Right lobe of liver (tissue), 6 donors: ENCODE measurements around the gene MOB3A. TPM values are rescaled to one million over a fixed set of nuclear protein-coding genes. Genes with fewer than 3 reads are reported as not detected.
A peak's percentile ranks its signal among the peaks of the same experiment; 100 is the strongest.

ENCODE experiments used
- ATAC-seq, 4 donors: fragments of 200-7000 bp; cut with Tn5 transposase; one replicate each; pipeline ENCODE4 v1.9.1; 2020; ENCODE audit warnings: mild to moderate bottlenecking in 4 of 4, moderate library complexity in 4 of 4
- DNase-seq, 3 donors: peaks; one replicate each; pipeline ENCODE4 v3.0.0-alpha.2; 2020
- H3K27ac ChIP-seq, 3 donors: fragments of 200-600 bp; one replicate each; pipeline ENCODE4 v1.8.0; 2022
- H3K27me3 ChIP-seq, 2 donors: fragments of 200-600 bp; one replicate each; pipeline ENCODE4 v1.8.0; 2022
- H3K36me3 ChIP-seq, 4 donors: fragments of 200-600 bp; sonication (generic) in 1 of 4; one replicate each; pipeline versions ENCODE4 v1.5.1 to v1.8.0; 2017 to 2022; ENCODE audit warnings: control low read depth in 1 of 4
- H3K4me1 ChIP-seq, 4 donors: fragments of 200-600 bp; sonication (generic) in 1 of 4; one replicate each; pipeline versions ENCODE4 v1.5.1 to v1.8.0; 2017 to 2022; ENCODE audit warnings: control low read depth in 1 of 4
- H3K4me3 ChIP-seq, 3 donors: fragments of 200-600 bp; one replicate each; pipeline ENCODE4 v1.8.0; 2022
- H3K9me3 ChIP-seq, 4 donors: fragments of 200-600 bp; sonication (generic) in 1 of 4; one replicate each; pipeline versions ENCODE4 v1.5.1 to v1.8.0; 2017 to 2022; ENCODE audit warnings: control low read depth in 1 of 4
- CTCF ChIP-seq, 4 donors: fragments of 200-600 bp in 3 of 4; fragments of 450-650 bp in 1 of 4; IDR thresholded peaks; one replicate each; pipeline versions ENCODE4 v1.5.1 to v1.8.0; 2016 to 2022; ENCODE audit warnings: antibody characterized with exemption in 4 of 4, mild to moderate bottlenecking in 2 of 4
- POLR2A ChIP-seq: fragments of 450-650 bp; IDR thresholded peaks from one replicate; pipeline ENCODE4 v1.6.1; 2017; ENCODE audit warnings: antibody characterized with exemption, mild to moderate bottlenecking
- WGBS: methylation state at CpG from one replicate; pipeline ENCODE4 v1.1.6; 2018; ENCODE audit warnings: low coverage, low lambda C conversion rate; ENCODE audit not compliant: insufficient coverage; ENCODE audit errors: missing lambda C conversion rate; 5-methylcytosine and 5-hydroxymethylcytosine counted together
- intact Hi-C, 2 donors: fragments of 100-400 bp; cut with DNase I; formaldehyde crosslinking; loops; one replicate each; pipeline versions ENCODE4 v1.11.2 to v1.14.1; 2022
- total RNA-seq, 6 experiments: library from RNA; depleted of rRNA in 2 of 6; stranded (reverse); fragments of >200 nt in 2 of 6; fragmentation: NEBNext Ultra II Directional in 3 of 6; extraction: Animal tissue kit (Norgen Biotek cat#: 25700) in 3 of 6; gene quantifications; one replicate each; pipeline versions ENCODE4 v1.1.0 to v1.2.4, GENCODE V29; 2016 to 2023
- donor health status: DM: no; HTN: yes; CAD: no.
- donor health status: DM: no; HTN: no; CAD: no.
- donor health status: DM: no; HTN: no; CAD: no.
- donor health status: DM: no; HTN: yes; CAD: no.
- donor health status: DM: no; HTN: yes; CAD: no.

Gene MOB3A
- total RNA-seq, 6 experiments from 2014 or later: 8.3 to 13.8 (median 10.8) TPM

- ATAC-seq: peak; percentile 72 to 81 (median 76)
These were observed 36.5 kb downstream of the MOB3A start for GRCh38 chr19:2059422-2060201.

GRCh38 chr19:2058570-2059421 is 37.3 kb downstream of the MOB3A start:
- H3K9me3 ChIP-seq: no peaks in the 10 kb centered on the region
- H3K27me3 ChIP-seq: no peaks in the 10 kb centered on the region
- ATAC-seq (no peak), DNase-seq (no peak)
- H3K27ac ChIP-seq: peak overlapping the region; percentile 99 to 100 (median 100)
- TF ChIP-seq CTCF (IDR thresholded peaks at IDR 0.05) (no peak), POLR2A (no peak)
- WGBS: 68% methylated on average over 17 of the region's 27 CpGs
- H3K36me3 ChIP-seq: no peaks in the 10 kb centered on the region
- peaks cover 0 to 32% (median 14%) of the 10 kb centered on the region in 4 donors for H3K4me1 ChIP-seq
- no peak overlapping the region for H3K4me3 ChIP-seq
- intact Hi-C loops: no loop called here

More at GRCh38 chr19:2059422-2060201, 36.5 kb downstream of the MOB3A start:
- intact Hi-C loops: no loop called here
- Histone ChIP-seq H3K4me1 (peaks cover 0 to 26% (median 12%) of the 10 kb centered on the region in 4 donors), H3K4me3 (peak overlapping the region in 1 of 3 donors; percentile 69), H3K27me3 (no peaks in the 10 kb centered on the region), H3K36me3 (no peaks in the 10 kb centered on the region), H3K9me3 (no peaks in the 10 kb centered on the region), H3K27ac (peak overlapping the region; percentile 99 to 100 (median 100))
- WGBS: 34% methylated on average over 8 of the region's 24 CpGs
- no peak for TF ChIP-seq CTCF (IDR thresholded peaks at IDR 0.05)
- TF ChIP-seq POLR2A: peak; percentile 75
- DNase-seq: peak; percentile 91 to 97 (median 97)

DNA sequence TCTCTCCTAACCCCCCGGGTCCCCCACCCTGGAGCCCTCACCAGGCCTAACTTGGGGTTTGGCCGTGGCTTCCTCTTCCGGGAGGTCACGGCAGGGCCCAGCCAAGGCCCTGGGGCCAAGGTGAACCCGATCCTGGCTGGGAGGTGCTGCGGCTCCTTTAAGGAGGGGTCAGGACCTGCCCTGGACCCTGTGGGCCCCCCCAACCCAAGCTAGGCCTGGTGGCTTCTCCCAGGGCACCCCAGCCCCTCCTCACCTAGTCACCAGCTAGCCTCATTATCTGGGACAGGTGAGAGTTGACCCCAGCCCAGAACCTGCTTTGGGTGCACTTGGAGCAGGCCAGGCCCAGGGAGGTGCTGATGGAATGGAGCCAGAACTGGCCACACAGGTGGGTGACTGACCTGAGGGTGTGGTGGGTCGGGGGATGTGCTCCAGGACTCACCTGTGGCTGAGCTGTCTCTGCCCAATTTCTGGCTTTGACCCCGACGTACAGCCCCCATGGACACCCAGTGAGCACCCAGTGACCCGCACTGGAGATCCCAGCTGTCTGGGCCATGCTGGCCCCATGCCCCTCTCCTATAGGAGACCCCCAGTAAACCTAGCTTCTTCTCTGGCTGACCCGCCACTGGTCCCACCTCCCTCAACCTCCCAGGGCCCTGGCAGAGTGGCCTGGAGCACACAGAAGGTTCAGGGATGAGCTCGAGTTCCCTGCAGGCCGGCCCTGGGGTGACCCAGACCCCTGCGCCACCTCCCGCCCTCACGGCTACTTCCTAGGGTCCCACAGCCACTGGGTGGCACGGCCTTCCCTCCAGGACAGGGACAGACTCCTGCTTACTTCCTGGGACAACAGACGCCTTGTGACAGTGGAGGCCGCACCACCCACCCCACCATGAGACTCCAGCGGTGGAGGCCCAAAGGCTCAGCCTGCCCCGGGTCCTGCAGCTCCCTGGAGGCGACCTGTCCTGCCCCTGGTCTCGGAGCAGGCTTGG is 38.3 kb downstream of the MOB3A start:
- ATAC-seq (no peak), DNase-seq (peak in 2 of 3 donors; percentile 34 to 52)
- H3K27me3 ChIP-seq: no peaks in the 10 kb centered on the region
- no peak overlapping the region for H3K4me3 ChIP-seq
- no peaks in the 10 kb centered on the region for H3K36me3 ChIP-seq
- peak overlapping the region in 2 of 3 donors; percentile 29 to 100 for H3K27ac ChIP-seq
- intact Hi-C loops: no loop called here
- TF ChIP-seq CTCF (IDR thresholded peaks at IDR 0.05) (no peak), POLR2A (no peak)
- no CpG with 5 or more reads among the region's 23 CpGs for WGBS
- H3K4me1 ChIP-seq: peaks cover 0 to 42% (median 17%) of the 10 kb centered on the region in 4 donors
- H3K9me3 ChIP-seq: no peaks in the 10 kb centered on the region

- H3K27ac ChIP-seq: peak overlapping the region in 1 of 3 donors; percentile 29
- DNase-seq: peak in 1 of 3 donors; percentile 55
- H3K27me3 ChIP-seq: no peaks in the 10 kb centered on the region
- 53% methylated on average over 4 of the region's 5 CpGs for WGBS
- no peak overlapping the region for H3K4me3 ChIP-seq
- H3K4me1 ChIP-seq: peaks cover 0 to 50% (median 17%) of the 10 kb centered on the region in 4 donors
- no peak for ATAC-seq
- TF ChIP-seq POLR2A (no peak), CTCF (IDR thresholded peaks at IDR 0.05) (no peak)
- no peaks in the 10 kb centered on the region for H3K36me3 ChIP-seq
- intact Hi-C loops: no loop called here
- H3K9me3 ChIP-seq: no peaks in the 10 kb centered on the region
These were observed 39.3 kb downstream of the MOB3A start for GRCh38 chr19:2056837-2057192.
